HFF-Myc (cell line): ENCODE results near the gene HOXA3.
A peak's percentile ranks its signal among the peaks of the same experiment; 100 is the strongest.

Source experiments
- DNase-seq: peaks from one replicate; pipeline ENCODE4 v3.0.0-alpha.2; 2011; ENCODE audit warnings: low read depth; ENCODE audit errors: extremely low read depth
- H3K4me3 ChIP-seq: replicated peaks from 2 replicates; pipeline ENCODE4 v1.5.1; 2011; ENCODE audit warnings: low read depth, mild to moderate bottlenecking, control low read depth, low read length
- TF ChIP-seq, protein P1 (sequence below): IDR thresholded peaks from 2 replicates; pipeline ENCODE4 v1.5.1; 2012; ENCODE audit warnings: mild to moderate bottlenecking, low read depth, low read length, control low read depth; ENCODE audit errors: missing control alignments

The HOXA3 gene

DNA sequence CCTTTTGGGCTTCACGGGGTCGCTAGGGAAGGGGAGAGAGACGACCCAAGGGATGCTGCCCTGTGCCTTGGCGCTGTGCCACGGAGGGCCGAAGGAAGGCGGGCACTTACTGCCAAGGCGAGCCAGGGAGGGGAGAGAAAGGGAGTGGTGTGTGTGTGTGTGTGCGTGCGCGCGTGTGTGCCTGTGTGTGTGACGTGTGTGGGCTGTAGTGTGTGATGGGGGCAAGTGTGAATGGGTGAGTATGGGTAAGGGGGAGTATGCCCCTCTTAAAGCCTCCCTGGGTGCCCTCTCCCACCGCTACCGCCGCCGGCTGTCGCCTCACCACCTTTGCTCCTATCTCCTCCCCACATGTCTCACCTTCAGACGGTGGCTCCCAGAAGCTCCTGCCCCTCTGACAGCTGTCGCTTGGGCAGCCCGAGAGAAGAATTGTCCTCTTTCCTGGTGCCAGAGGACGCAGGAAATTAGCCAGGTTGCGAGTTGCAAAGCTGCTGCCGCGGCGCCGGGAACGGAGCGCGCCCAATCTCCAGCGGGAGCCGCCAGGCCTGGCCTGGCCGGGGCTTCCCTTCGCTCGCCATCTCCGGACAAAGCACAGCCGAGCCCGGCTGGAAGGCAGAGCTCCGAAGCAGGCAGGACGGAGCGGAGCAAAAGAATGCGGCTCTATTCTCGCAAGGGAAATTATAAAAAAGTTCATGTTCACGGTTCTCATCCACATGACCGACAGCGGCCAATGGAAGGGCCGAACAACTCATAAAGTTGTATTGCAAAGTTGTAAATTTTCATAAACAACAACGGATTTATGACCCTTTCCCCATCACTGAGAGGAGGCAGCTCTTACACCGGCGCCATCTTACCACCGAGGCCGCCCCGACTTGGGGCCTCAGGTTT is at the start of gene HOXA3:
Gene HOXA3, minus strand, starts transcription at position 653 of the 885 bp plus-strand sequence. CDS start 41,943 bp downstream, outside the sequence.
- TF ChIP-seq, protein P1, sequence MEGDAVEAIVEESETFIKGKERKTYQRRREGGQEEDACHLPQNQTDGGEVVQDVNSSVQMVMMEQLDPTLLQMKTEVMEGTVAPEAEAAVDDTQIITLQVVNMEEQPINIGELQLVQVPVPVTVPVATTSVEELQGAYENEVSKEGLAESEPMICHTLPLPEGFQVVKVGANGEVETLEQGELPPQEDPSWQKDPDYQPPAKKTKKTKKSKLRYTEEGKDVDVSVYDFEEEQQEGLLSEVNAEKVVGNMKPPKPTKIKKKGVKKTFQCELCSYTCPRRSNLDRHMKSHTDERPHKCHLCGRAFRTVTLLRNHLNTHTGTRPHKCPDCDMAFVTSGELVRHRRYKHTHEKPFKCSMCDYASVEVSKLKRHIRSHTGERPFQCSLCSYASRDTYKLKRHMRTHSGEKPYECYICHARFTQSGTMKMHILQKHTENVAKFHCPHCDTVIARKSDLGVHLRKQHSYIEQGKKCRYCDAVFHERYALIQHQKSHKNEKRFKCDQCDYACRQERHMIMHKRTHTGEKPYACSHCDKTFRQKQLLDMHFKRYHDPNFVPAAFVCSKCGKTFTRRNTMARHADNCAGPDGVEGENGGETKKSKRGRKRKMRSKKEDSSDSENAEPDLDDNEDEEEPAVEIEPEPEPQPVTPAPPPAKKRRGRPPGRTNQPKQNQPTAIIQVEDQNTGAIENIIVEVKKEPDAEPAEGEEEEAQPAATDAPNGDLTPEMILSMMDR: no peak

DNA sequence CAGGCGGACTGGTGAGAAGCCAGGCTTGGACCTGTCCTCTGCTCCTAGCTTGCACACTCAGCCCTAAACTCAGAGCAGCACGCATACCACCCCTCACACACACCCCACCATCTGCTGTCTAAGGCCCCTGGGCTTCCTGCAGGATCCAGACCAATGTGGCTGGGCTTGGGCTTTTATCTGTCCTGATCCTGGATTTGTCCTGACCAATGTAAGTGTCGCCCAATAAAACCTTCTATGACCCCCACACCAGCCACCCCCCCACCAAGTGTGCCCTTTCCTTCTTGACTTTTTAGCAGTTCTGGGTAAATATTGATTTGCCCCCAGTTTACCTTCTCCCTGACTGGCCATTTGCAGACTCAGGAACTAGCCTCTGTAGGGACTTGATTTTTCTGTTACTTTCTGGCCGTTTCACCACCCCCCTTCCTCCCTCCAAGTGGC is 49.2 kb upstream of the HOXA3 start:
- H3K4me3 ChIP-seq: peak overlapping the region; percentile 46
- TF ChIP-seq, protein P1: no peak
- DNase-seq: no peak

More for the DNA sequence above, at the start of gene HOXA3:
- peak within 1 kb of the TSS; percentile 50 for H3K4me3 ChIP-seq
- DNase-seq: no peak

DNA sequence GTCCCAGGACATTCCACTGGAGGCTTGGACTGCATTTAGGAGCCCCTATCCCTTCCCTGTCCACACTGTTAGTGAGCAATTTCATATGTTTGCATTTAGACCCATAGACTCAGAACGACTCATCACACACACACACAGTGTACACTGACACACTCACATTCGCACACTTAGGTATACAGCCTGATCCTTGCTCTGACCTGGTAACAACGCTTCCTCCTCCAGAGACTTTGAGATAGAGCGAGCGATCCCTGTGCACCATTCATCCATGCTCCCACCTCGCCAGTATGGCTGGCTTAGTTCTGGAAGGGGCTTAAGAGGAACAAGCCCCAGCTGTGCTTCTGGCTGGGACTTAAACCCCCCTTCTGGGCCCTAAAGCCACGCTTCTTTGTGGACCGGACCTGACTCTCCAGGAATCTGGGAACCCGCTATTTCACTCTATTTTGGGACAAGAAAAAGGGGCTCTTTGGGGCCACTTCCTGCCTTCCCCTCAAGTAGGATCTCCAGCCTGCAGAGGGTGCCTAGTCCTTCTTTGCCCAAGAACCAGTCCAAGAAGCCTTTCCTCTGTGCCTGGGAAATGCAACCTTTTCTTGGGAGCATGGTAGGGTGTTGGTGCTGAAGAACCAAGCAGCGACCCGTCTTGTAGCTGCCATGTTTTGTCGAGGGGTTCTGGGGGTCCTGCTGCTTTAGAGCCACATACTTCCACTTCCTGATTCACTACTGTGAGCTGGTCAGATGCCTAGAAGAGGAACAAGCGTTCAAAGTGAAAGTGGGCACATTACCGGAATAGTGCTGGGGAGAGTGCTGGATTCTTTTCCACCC is 48.6 kb upstream of the HOXA3 start:
- TF ChIP-seq, protein P1: no peak
- peak overlapping the region; percentile 46 for H3K4me3 ChIP-seq
- DNase-seq: no peak

DNA sequence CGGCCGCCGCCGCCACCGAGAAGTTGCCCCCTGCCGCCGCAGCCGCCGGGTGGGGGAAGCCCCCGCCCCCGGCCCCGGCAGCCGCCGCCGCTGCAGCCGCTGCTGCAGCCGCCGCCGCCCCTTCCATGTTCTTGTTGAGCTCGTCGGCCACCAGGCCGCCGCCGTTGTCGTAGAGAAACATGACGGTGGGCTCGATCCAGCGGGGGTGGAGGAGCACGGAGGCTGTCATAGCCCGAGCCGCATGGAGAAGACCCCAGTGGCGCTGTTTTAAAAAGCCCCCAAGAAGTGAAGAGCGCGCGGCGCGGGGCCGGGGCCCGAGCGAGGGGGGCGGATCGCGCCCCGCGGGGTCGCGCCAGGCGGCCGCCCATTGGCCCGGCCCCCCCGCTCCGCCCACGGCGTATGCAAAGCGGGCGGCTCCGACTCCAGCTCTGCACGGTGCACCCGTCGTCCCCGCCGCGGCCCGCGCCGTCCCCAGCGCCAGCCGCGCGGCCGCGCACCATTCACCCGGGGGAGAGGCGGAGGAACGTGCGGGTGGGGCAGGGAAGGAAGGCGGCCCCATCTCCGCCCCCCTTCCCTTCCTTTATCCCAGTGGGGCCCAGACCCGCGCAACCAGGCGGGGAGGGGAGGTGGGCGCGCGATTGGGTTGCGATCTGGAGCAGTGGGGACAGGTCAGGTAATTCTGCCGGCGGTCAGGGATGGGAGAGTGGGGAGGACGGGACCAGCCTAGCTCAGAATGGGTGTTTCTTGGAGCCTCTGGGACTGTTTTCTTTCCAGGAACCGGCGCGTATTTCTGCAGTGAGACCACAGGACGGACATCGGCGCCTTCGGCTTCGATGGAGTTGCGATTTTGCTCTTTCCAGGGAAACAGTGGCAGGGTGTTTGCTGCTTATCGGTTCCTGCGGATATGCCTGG is 47.7 kb upstream of the HOXA3 start, which contains the start of gene HOXA13:
Gene HOXA13, minus strand, starts transcription at position 243 of the 912 bp plus-strand sequence. Its CDS starts 14 bp downstream, at position 229.
- no peak for DNase-seq

DNA sequence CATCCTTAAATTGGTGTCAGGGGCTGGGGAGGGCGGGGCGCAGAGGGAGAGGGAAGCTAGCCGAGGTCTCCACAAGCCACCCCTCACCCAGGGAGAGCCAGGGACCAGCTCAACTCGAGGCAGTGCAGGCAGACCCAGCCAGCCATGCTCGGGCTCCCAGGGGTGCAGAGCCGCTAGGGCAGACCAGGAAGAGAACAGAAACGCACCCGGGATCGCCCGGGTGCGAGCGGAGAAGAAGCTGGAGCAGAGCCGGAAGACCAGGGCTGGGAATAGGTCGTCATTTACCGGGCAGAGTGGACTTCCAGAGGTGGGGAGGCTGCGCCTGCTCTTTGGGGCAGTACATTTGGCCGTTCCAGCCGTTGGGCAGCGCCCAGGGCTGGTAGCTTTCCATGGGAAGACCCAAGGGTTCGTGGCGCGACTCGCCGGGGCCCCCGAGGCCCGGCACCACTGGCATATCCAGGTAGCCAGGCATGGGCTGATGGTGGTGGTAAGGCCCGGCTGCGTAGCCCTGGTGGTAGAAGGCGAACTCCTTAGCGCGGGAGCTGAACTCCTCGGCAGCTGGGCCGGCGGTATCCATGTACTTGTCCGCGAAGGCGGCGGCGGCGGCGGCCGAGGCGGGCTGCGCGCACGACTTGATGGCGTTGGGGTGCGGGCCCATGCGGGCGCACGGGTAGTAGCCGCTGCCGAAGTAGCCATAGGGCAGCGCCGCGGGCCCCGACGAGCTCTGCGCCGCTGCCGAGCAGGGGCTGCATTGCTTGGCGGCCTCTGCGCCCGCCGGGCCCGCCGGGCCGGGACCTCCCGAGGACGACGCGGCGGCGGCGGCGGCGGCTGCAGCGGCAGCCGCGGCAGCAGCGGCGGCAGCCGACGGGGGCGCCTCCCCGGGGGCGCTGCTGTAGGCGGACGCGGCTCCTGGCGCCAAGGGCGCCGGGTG is 46.8 kb upstream of the HOXA3 start:
- TF ChIP-seq, protein P1: no peak
- peak overlapping the region; percentile 83 for H3K4me3 ChIP-seq

More for the DNA sequence above, 47.7 kb upstream of the HOXA3 start, which contains the start of gene HOXA13:
- TF ChIP-seq, protein P1: no peak
- H3K4me3 ChIP-seq: peak within 1 kb of the TSS; percentile 83

More for the DNA sequence above, 46.8 kb upstream of the HOXA3 start:
- DNase-seq: no peak
